ENCODE measurements around the gene ESRRB.

DNA sequence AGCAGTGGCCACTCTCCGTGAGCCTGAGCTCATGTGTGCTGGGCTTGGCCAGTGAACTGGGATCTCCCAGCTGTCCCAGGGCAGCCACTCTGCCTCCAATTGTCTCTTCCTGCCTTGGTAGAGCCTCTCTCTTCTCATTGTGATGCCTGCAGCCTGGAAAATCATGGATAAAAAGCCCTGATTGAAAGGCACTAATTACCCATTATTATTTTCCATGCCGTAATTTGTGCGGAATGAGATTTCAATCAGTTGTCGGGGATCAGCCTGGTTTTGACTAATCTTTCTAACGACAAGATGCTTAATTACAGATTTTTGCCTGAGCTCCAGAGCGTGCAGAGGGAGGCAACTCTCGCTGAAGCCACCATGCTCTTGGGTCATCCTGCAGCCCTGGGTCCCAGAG lies 52.7 kb downstream of the ESRRB start:
- TF ChIP-seq POLR2A (IDR thresholded peaks at IDR 0.05) = no peak
- TF ChIP-seq, protein P1, sequence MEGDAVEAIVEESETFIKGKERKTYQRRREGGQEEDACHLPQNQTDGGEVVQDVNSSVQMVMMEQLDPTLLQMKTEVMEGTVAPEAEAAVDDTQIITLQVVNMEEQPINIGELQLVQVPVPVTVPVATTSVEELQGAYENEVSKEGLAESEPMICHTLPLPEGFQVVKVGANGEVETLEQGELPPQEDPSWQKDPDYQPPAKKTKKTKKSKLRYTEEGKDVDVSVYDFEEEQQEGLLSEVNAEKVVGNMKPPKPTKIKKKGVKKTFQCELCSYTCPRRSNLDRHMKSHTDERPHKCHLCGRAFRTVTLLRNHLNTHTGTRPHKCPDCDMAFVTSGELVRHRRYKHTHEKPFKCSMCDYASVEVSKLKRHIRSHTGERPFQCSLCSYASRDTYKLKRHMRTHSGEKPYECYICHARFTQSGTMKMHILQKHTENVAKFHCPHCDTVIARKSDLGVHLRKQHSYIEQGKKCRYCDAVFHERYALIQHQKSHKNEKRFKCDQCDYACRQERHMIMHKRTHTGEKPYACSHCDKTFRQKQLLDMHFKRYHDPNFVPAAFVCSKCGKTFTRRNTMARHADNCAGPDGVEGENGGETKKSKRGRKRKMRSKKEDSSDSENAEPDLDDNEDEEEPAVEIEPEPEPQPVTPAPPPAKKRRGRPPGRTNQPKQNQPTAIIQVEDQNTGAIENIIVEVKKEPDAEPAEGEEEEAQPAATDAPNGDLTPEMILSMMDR (IDR thresholded peaks at IDR 0.05) = no peak
- no peak for TF ChIP-seq POLR2AphosphoS5 (IDR thresholded peaks at IDR 0.05)

All from gastroesophageal sphincter (tissue), 3 donors.